ENCODE measurements around the gene FN3K. TPM values are rescaled to one million over a fixed set of nuclear protein-coding genes. Genes with fewer than 3 reads are reported as not detected.

FN3K gene
- total RNA-seq, 4 donors from 2014 or later = 3.4 to 22.7 (median 6.5) TPM

DNA sequence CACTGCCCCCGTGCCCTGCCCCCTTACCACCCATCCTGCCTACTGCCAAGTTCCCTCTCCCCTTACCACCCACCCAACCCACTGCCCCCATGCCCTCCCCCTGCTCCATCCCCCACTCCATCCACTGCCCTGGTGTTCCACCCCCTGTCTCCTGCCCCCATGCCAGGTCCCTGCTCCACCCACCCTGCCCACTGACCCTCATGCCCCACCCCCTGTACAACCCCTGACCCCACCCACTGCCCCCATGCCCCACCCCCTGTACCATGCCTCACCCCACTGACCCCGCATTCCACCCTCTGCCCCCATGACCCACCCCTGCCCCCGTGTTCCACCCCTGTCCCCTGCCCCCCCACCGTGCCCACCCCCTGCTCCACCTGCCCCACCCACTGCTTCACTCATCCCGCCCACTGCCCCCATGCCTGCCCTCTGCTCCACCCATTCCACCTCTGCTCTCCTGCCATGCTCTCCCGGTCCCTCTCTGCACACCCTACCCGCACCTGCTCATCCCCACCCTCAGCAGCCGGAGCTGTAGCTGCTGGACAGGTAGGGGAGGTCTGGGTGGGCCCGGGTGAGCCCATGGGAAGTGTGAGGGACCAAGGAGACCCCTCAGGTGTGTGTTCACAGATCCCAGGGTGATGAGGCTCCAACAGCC lies 26.3 kb upstream of the FN3K start:
- intact Hi-C loops (cut with DNase I) = no loop called here
- Histone ChIP-seq H3K36me3 (no peaks in the 10 kb centered on the region), H3K27ac (replicated peaks in 1 of 4) (no peak overlapping the region), H3K4me3 (no peak overlapping the region), H3K9me3 (no peaks in the 10 kb centered on the region), H3K4me1 (peaks cover 0 to 10% (median 4%) of the 10 kb centered on the region in 4 donors), H3K27me3 (no peaks in the 10 kb centered on the region)
- WGBS = 71% methylated on average over 6 of the region's 9 CpGs
- no peak for TF ChIP-seq POLR2AphosphoS5 (IDR thresholded peaks at IDR 0.05)
- no peak for TF ChIP-seq POLR2A (IDR thresholded peaks at IDR 0.05; ENCODE audit: low read depth)
- TF ChIP-seq, protein P1, sequence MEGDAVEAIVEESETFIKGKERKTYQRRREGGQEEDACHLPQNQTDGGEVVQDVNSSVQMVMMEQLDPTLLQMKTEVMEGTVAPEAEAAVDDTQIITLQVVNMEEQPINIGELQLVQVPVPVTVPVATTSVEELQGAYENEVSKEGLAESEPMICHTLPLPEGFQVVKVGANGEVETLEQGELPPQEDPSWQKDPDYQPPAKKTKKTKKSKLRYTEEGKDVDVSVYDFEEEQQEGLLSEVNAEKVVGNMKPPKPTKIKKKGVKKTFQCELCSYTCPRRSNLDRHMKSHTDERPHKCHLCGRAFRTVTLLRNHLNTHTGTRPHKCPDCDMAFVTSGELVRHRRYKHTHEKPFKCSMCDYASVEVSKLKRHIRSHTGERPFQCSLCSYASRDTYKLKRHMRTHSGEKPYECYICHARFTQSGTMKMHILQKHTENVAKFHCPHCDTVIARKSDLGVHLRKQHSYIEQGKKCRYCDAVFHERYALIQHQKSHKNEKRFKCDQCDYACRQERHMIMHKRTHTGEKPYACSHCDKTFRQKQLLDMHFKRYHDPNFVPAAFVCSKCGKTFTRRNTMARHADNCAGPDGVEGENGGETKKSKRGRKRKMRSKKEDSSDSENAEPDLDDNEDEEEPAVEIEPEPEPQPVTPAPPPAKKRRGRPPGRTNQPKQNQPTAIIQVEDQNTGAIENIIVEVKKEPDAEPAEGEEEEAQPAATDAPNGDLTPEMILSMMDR (IDR thresholded peaks at IDR 0.05) = no peak
- TF ChIP-seq EP300 (IDR thresholded peaks at IDR 0.05) = no peak
- no peak for DNase-seq (ENCODE audit: extremely low spot score)

DNA sequence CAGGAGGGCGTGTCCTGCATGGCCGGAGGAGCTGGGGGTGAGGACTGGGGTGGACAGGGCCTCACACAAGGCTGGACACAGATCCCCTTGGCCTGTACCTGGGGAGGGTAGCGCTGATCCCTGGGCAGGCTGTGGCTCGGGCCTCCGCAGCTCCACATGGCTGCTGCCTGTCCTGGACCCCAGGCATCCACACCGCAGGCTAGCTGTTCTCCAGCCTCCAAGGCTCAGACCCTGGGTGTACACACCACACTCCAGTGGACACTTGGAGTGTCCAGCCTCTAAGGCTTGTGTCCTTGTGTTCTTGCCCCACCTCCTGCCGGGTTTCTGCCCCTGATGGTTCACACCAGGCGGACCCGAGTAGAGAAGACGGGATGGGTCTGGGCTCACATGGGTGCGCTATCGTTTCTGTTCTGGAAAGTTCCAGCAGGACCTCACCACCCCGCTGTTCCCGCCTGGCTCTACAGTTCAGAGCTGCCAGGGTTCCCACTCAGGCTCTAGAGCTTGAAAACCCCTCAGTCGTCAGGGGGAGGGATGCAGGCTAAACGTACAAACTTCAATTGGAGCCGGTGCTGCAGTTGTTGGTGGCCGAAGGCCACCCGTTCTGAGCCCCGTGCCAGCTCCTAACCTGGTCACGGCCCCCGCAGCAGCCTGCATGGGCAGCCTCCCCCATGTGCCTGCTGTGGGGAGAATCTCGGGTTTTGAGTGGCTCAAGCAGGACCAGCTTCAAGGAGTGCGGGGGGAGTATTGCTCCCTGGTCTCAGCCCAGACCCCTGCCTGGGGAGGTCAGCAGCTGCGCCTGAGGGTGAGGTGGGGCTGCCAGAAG lies 25.5 kb upstream of the FN3K start:
- no peaks in the 10 kb centered on the region for H3K9me3 ChIP-seq
- TF ChIP-seq POLR2A (IDR thresholded peaks at IDR 0.05; ENCODE audit: low read depth) = no peak
- TF ChIP-seq EP300 (IDR thresholded peaks at IDR 0.05) = no peak
- TF ChIP-seq, protein P1 (IDR thresholded peaks at IDR 0.05) = no peak
- no peak for TF ChIP-seq POLR2AphosphoS5 (IDR thresholded peaks at IDR 0.05)
- no peaks in the 10 kb centered on the region for H3K27me3 ChIP-seq
- no peak for DNase-seq (ENCODE audit: extremely low spot score)
- H3K27ac ChIP-seq (replicated peaks in 1 of 4) = no peak overlapping the region
- no peaks in the 10 kb centered on the region for H3K36me3 ChIP-seq
- H3K4me1 ChIP-seq = peaks cover 0 to 10% (median 4%) of the 10 kb centered on the region in 4 donors
- 87% methylated on average over 13 of the region's 25 CpGs for WGBS
- H3K4me3 ChIP-seq = no peak overlapping the region
- intact Hi-C loops (cut with DNase I) = no loop called here

DNA sequence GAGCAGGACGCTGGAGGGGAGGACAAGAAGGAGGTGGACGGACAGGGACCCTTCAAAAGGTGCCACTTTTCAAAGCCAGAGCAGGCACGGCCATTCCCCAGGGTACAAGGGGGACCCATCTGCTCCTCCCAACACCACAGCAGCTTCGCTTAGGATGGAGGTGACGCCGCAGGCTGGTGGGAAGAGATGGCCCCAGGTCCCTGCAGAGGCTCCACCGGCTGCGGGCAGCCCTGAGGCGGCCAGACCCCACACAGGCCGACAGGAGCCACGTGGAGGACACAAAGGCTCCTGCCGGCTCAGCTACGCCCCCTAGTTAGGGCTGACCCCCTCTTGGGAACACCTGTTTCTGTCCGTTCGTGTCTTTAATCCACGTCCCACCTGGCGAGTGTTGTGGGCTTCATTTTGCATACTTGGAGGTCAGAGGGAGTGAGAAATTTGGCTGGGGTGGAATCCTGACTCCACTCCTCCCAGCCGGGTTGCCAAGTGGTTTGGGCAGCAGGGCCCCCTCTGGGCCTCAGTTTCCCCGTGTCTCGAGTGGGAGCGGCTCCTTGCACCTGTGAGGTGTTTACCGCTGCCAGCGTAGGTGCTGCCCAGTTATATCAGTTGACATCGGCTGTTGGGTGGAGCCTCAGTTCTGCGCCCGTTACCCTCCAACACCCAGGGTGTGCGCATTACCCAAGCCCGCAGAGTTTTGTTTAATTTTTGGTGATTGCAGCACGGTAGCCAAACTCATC lies 24.7 kb upstream of the FN3K start:
- peaks cover under 1 to 12% (median 5%) of the 10 kb centered on the region in 4 donors for H3K4me1 ChIP-seq
- no peak overlapping the region for H3K4me3 ChIP-seq
- no peak for TF ChIP-seq EP300 (IDR thresholded peaks at IDR 0.05)
- no peak for TF ChIP-seq POLR2AphosphoS5 (IDR thresholded peaks at IDR 0.05)
- TF ChIP-seq POLR2A (IDR thresholded peaks at IDR 0.05; ENCODE audit: low read depth) = no peak
- TF ChIP-seq, protein P1 (IDR thresholded peaks at IDR 0.05) = no peak
- no peak for DNase-seq (ENCODE audit: extremely low spot score)
- no peak overlapping the region for H3K27ac ChIP-seq (replicated peaks in 1 of 4)
- intact Hi-C loops (cut with DNase I) = no loop called here
- H3K36me3 ChIP-seq = no peaks in the 10 kb centered on the region
- H3K27me3 ChIP-seq = no peaks in the 10 kb centered on the region
- no peaks in the 10 kb centered on the region for H3K9me3 ChIP-seq
- WGBS = 83% methylated on average over 14 of the region's 29 CpGs

DNA sequence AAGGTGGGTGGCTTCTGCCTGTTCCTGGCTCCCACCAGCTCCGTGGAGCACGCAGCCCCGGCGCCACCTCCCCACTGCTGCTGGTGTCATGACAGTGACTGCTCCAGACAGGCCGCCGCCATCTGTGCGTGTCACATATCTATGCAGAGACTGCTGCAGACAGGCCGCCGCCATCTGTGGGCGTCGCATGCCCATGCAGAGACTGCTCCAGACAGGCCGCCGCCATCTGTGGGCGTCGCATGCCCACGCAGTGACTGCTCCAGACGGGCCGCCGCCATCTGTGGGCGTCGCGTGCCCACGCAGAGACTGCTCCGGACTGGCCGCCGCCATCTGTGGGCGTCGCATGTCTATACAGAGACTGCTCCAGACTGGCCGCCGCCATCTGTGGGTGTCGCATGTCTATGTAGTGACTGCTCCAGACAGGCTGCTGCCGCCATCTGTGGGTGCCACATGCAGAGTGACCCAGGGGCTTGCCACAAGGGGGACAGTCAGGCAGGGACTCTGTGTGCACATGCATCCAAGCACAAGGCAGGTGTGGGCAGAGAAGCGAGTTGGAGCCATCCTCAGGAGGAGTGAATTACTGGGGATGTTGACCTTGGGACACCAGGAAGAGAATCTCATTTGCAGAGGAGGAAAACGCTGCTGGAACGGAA lies 22.2 kb upstream of the FN3K start:
- Histone ChIP-seq H3K36me3 (no peaks in the 10 kb centered on the region), H3K27me3 (no peaks in the 10 kb centered on the region), H3K4me3 (no peak overlapping the region), H3K9me3 (no peaks in the 10 kb centered on the region), H3K27ac (replicated peaks in 1 of 4) (no peak overlapping the region), H3K4me1 (peaks cover 16 to 23% (median 20%) of the 10 kb centered on the region in 4 donors)
- intact Hi-C loops (cut with DNase I) = no loop called here
- TF ChIP-seq, protein P1 (IDR thresholded peaks at IDR 0.05) = no peak
- TF ChIP-seq EP300 (IDR thresholded peaks at IDR 0.05) (no peak), POLR2A (IDR thresholded peaks at IDR 0.05; ENCODE audit: low read depth) (no peak), POLR2AphosphoS5 (IDR thresholded peaks at IDR 0.05) (no peak)
- 84% methylated on average over 25 of the region's 35 CpGs for WGBS
- no peak for DNase-seq (ENCODE audit: extremely low spot score)

All from esophagus muscularis mucosa (tissue), 4 donors.